HPDE6-E6E7 (cell line): Measurements from ENCODE around the gene TMEM273.

Experiments used
- DNase-seq: peaks from one replicate; pipeline ENCODE4 v3.0.0; 2011; ENCODE audit warnings: missing footprints; ENCODE audit errors: extremely low spot score

Gene TMEM273

GRCh38 chr10:49140304-49141177 is 47.6 kb downstream of the TMEM273 start:
- no peak for DNase-seq

- DNase-seq: peak; percentile 23
Measured at GRCh38 chr10:49139846-49140195, 48.4 kb downstream of the TMEM273 start.

- DNase-seq: no peak
Measured at GRCh38 chr10:49139028-49139845, 49.0 kb downstream of the TMEM273 start.

DNA sequence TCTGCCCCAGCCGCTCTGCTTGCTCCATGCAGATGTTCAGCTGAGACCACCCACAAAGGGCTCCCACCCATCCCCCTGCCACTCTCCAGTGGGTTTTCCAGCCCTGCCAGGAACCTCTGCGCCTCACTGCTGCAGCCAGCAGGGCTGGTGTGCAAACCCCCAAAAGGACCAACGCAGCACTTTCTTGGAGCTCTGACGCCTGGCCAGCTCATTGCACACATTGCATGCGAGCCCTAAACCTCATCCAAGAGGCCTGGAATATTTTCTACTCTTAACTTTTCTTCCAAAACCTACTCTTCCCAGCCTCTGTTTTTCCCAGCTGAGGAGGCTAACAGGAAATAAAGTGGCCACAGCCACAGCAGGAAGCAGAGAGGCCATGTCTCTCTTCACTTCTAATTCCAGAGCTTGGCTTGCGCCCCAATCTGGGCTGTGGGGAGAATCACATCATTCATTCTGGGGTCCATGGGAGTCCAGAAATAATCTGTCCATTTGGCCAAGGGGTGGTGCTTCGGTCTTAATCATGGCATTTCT is 49.8 kb downstream of the TMEM273 start:
- DNase-seq: no peak

GRCh38 chr10:49136525-49136924 is 51.7 kb downstream of the TMEM273 start:
- DNase-seq: no peak

DNA sequence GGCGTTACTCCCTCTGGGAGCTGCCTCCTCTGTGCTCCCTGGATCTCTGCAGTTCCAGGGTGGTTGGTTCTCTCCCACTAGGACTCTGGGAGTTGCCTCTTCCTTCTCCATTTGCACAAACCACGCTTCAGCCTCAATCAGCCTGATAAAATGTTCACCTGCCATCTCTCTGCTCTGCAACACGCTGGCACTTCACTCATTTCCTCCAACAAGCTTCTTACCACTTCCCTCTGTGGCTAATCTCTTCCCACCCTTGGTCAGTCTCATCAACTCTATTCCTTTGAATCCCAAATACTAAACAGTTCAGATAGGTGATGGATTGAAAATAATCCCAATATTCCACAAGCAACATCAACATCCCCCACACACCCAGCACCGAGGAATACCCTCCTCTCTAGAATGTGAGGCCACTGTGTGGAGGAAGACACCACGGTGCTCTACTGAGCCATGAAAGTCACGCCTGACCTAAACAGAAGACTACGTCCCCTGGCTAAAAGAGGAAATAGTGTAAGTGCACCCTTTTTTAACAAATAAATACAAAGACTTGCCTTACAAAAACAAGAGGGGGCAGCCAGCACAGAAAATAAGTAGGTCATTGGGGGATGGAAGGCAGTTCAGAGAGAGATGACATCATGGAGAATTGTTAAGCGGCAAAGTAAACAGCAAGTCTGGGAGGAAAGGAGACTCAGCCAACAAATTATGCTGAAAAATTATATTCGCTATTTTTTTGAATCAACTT is 52.4 kb downstream of the TMEM273 start:
- no peak for DNase-seq

DNA sequence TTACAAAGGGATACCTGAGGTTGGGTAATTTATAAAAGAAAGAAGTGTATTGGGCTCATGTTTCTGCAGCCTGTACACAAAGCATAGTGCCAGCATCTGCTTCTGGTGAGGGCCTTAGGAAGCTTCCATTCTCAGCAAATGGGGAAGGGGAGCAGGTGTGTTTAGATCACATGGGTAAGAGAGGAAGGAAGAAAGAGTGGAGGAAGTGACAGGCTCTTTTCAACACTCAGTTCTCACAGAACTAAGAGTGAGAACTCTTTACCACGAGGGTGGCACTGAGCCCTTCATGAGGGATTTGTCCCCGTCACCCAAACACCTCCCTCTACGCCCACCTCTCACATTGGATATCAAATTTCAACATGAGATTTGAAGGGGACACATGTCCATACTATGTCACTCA is 53.9 kb downstream of the TMEM273 start:
- DNase-seq: no peak

DNA sequence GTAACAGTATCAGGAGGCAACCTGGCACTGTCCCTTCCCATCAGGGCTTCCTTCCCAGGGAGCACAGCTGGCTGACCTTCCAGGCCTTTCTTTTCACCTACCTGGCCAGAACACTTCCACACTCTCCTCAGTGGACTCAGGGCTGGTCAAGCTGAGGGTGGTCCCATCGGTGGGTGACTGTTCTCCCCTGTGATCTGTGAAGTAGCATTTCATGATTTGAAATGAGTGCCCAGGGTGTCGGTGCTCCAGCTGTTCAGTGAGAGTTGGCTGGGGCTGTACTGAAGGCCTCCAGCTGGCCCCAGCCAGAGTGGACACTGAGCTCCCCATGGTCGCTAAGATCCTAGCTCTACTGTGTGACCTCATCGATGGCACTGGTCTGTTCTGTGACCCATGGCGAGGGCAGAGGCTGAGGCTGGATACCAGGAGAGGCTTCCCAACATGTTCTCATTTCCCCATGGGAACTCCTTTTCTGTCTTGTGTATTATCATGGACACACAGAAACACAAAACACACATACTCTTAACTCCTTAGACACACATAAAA is 54.4 kb downstream of the TMEM273 start, which contains the start of gene FAM170B:
Gene FAM170B (minus strand): TSS at position 316 of the 543 bp plus-strand sequence. CDS start 103 bp downstream, at position 213.
- no peak for DNase-seq

GRCh38 chr10:49132362-49132737 is 55.8 kb downstream of the TMEM273 start:
- DNase-seq: no peak

DNA sequence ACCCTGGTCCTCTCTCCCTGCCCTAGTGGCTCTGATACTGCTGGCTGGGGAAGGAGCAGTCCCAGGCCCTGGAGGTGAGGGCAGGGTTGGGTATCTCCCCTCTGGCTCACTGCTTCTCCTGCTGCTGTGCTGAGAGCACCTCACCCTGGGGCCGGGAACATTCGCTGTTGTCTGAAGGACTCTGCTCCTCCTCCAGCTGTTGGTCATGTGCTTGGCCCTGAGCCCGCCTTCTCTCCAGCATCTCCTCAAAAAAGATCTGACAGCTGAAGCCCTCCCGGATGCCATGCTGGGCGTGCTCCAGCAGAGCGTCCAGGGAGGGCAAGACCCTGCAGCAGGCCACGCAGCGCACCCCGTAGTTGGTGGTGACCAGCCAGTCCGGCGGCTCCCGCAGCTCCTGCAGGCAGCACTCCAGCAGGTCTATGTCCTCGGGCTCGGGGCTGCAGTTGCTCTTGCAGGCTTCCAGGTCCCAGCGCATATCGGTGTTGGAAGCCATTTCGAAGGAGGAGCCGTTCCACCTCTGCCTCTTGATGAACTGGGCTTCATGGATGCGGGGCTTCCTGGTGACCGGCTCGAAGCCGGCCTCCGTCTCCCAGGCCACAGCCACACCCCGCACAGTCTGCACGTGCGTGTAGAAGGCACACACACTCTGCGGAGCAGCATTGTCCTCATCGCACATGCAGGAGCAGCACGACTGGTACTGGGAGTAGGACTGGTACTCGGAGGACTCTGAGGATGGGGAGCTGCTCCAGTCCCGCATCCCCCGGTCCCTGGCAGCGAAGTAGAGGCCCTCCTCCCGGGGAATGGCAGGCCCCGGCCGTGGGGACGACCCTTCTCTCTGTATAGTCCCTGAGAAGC is 56.5 kb downstream of the TMEM273 start:
- no peak for DNase-seq

DNA sequence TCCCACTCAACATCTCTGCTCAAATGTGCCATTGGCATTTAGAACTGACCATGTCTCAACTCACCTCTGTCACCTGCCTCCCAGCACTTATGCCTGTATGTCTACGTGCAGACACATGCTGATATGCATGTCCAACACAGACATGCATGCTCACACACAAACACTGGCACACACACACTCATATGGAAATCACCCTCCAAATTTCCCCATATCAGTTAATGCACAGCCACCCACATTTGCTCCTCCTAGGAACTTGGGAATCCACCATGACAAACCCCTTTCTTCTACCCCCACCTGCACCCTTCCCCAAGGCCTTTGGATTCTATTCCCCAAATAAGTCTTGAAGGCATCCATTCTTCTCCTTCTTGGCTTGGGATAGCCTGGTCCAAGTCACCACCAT is 58.8 kb downstream of the TMEM273 start:
- no peak for DNase-seq

- no peak for DNase-seq
Measured at GRCh38 chr10:49128854-49129253, 59.3 kb downstream of the TMEM273 start.

- DNase-seq: no peak
Measured at GRCh38 chr10:49123981-49124950, 63.9 kb downstream of the TMEM273 start.

- DNase-seq: no peak
Measured at GRCh38 chr10:49120911-49121310, 67.3 kb downstream of the TMEM273 start.

- no peak for DNase-seq
Measured at GRCh38 chr10:49119746-49120145, 68.4 kb downstream of the TMEM273 start.

DNA sequence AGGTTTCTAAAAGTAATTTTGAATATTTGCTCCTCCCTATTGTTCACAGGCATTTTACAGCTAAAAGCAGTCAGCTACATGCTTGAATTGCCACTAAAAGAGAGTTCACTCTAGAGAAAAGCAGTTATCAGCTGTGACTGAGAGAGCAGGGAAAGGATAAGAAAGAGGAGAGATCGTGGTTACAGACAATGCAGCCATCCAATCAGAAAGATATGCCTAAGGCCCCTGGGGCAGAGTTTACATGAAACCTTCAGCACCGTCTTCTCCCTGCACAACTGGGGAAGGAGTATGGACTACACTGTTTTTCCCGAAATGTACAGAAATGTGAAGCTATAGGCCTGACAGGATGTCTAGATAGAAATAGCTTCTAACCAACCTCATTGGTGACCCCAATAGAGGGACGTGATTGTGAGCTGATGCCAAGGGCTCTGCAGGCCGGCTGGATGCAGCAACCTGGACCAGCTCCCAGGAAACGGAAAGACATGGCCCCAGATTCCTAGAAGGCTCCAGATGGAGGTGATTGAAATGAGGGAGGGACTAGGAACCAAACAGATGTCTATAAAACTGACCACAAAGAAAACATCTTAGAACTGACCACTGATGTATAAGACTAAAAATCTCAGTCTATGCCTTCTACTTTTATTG is 69.6 kb downstream of the TMEM273 start:
- DNase-seq: no peak

GRCh38 chr10:49117376-49118070 is 70.7 kb downstream of the TMEM273 start:
- DNase-seq: no peak
